Progenitor cell of endocrine pancreas (in vitro differentiated cells): Measurements from ENCODE around the gene HIGD1C. TPM values are rescaled to one million over a fixed set of nuclear protein-coding genes. Genes with fewer than 3 reads are reported as not detected.
A peak's percentile ranks its signal among the peaks of the same experiment; 100 is the strongest.

Experiments used
- DNase-seq: peaks from one replicate; pipeline ENCODE4 v3.0.0; 2021; ENCODE audit warnings: low spot score; ENCODE audit not compliant: unreplicated experiment
- H3K27ac Mint-ChIP-seq: 2 replicates; pipeline ENCODE4 v1.8.0; 2021; ENCODE audit warnings: mild to moderate bottlenecking, moderate library complexity, mixed read lengths
- H3K27me3 Mint-ChIP-seq: 2 replicates; pipeline ENCODE4 v1.8.0; 2021; ENCODE audit warnings: mixed read lengths
- H3K36me3 Mint-ChIP-seq: 2 replicates; pipeline ENCODE4 v1.8.0; 2022; ENCODE audit warnings: mixed read lengths; ENCODE audit not compliant: insufficient read depth
- H3K4me1 Mint-ChIP-seq: 2 replicates; pipeline ENCODE4 v1.8.0; 2021; ENCODE audit warnings: low read depth, mixed read lengths
- H3K4me3 Mint-ChIP-seq: 2 replicates; pipeline ENCODE4 v1.8.0; 2021; ENCODE audit warnings: low read depth, mild to moderate bottlenecking, moderate library complexity, mixed read lengths
- H3K9me3 Mint-ChIP-seq: 2 replicates; pipeline ENCODE4 v1.8.0; 2021; ENCODE audit warnings: low read depth, mixed read lengths
- CTCF ChIP-seq: fragments of 200-600 bp; sonication (generic); IDR thresholded peaks from one replicate; pipeline ENCODE4 v1.5.0; 2021; ENCODE audit warnings: antibody characterized with exemption, mild to moderate bottlenecking; ENCODE audit not compliant: unreplicated experiment
- total RNA-seq: library from RNA; stranded (reverse); gene quantifications from 2 replicates; pipeline ENCODE4 v1.2.1, GENCODE V29; 2021

HIGD1C gene
- total RNA-seq, 1 donor from 2014 or later: not detected

- no peaks in the 10 kb centered on the region for H3K27me3 Mint-ChIP-seq
- no peak overlapping the region for H3K4me3 Mint-ChIP-seq
- no peak overlapping the region for H3K27ac Mint-ChIP-seq
- H3K9me3 Mint-ChIP-seq: peaks cover 21% of the 10 kb centered on the region
- H3K4me1 Mint-ChIP-seq: peaks cover 8% of the 10 kb centered on the region
- TF ChIP-seq CTCF: no peak
- no peak for DNase-seq
- H3K36me3 Mint-ChIP-seq: peaks cover 2% of the 10 kb centered on the region
Observed at GRCh38 chr12:50918584-50919316, 33.6 kb upstream of the HIGD1C start.

GRCh38 chr12:50922820-50923219 lies 29.5 kb upstream of the HIGD1C start:
- no peaks in the 10 kb centered on the region for H3K27me3 Mint-ChIP-seq
- peaks cover 36% of the 10 kb centered on the region for H3K4me1 Mint-ChIP-seq
- H3K4me3 Mint-ChIP-seq: peak overlapping the region; percentile 12

GRCh38 chr12:50923361-50924130 lies 28.8 kb upstream of the HIGD1C start:
- peak overlapping the region; percentile 50 for H3K27ac Mint-ChIP-seq
- DNase-seq: no peak
- H3K4me3 Mint-ChIP-seq: peak overlapping the region; percentile 45
- no peaks in the 10 kb centered on the region for H3K36me3 Mint-ChIP-seq
- no peak for TF ChIP-seq CTCF
- no peaks in the 10 kb centered on the region for H3K27me3 Mint-ChIP-seq
- no peaks in the 10 kb centered on the region for H3K9me3 Mint-ChIP-seq
- peaks cover 41% of the 10 kb centered on the region for H3K4me1 Mint-ChIP-seq

More at GRCh38 chr12:50922820-50923219, 29.5 kb upstream of the HIGD1C start:
- no peak for TF ChIP-seq CTCF
- DNase-seq: no peak
- Mint-ChIP-seq H3K9me3 (peaks cover 2% of the 10 kb centered on the region), H3K27ac (peak overlapping the region; percentile 9), H3K36me3 (peaks cover 2% of the 10 kb centered on the region)

GRCh38 chr12:50924131-50924438 lies 28.3 kb upstream of the HIGD1C start:
- no peaks in the 10 kb centered on the region for H3K36me3 Mint-ChIP-seq
- H3K27me3 Mint-ChIP-seq: no peaks in the 10 kb centered on the region
- peaks cover 42% of the 10 kb centered on the region for H3K4me1 Mint-ChIP-seq
- H3K9me3 Mint-ChIP-seq: no peaks in the 10 kb centered on the region
- H3K27ac Mint-ChIP-seq: peak overlapping the region; percentile 50
- no peak for DNase-seq
- peak overlapping the region; percentile 45 for H3K4me3 Mint-ChIP-seq
- no peak for TF ChIP-seq CTCF

GRCh38 chr12:50924439-50925341 lies 27.7 kb upstream of the HIGD1C start:
- Mint-ChIP-seq H3K9me3 (no peaks in the 10 kb centered on the region), H3K36me3 (no peaks in the 10 kb centered on the region), H3K4me1 (peaks cover 42% of the 10 kb centered on the region), H3K4me3 (peak overlapping the region; percentile 64), H3K27me3 (no peaks in the 10 kb centered on the region), H3K27ac (peak overlapping the region; percentile 90)
- DNase-seq: no peak
- TF ChIP-seq CTCF: no peak
